ENCODE data around the gene TNKS1BP1.
"Not testable (repeated sequence)": the region's sequence is repeated elsewhere in the genome, so short reads cannot be mapped to it uniquely, and the experiment has no call there.

The TNKS1BP1 gene

GRCh38 chr11:57324886-57325734 lies at the start of gene TNKS1BP1:
Gene TNKS1BP1, minus strand, starts transcription at chr11:57324952. Its CDS starts 3,067 bp downstream, at chr11:57321885.
- peak; percentile 90 for DNase-seq

- no peak for DNase-seq
Observed at GRCh38 chr11:57373146-57373545, 48.4 kb upstream of the TNKS1BP1 start.

- no peak for DNase-seq
Observed at GRCh38 chr11:57370941-57371340, 46.2 kb upstream of the TNKS1BP1 start.

- DNase-seq, result no peak
Observed at GRCh38 chr11:57370251-57370650, 45.5 kb upstream of the TNKS1BP1 start.

- no peak for DNase-seq
Observed at GRCh38 chr11:57368845-57369232, 44.1 kb upstream of the TNKS1BP1 start.

GRCh38 chr11:57368106-57368844 lies 43.5 kb upstream of the TNKS1BP1 start:
- DNase-seq, result no peak

- no peak for DNase-seq
Observed at GRCh38 chr11:57364851-57365660, 40.3 kb upstream of the TNKS1BP1 start.

- no peak for DNase-seq
Observed at GRCh38 chr11:57363131-57364080, 38.7 kb upstream of the TNKS1BP1 start.

- no peak for DNase-seq
Observed at GRCh38 chr11:57361926-57362325, 37.2 kb upstream of the TNKS1BP1 start.

- DNase-seq, result not testable (repeated sequence)
Observed at GRCh38 chr11:57361420-57361819, 36.7 kb upstream of the TNKS1BP1 start.

GRCh38 chr11:57360991-57361390 lies 36.2 kb upstream of the TNKS1BP1 start:
- no peak for DNase-seq

GRCh38 chr11:57359896-57360690 lies 35.3 kb upstream of the TNKS1BP1 start:
- DNase-seq, result no peak

GRCh38 chr11:57359396-57359795 lies 34.6 kb upstream of the TNKS1BP1 start:
- DNase-seq, result no peak

- DNase-seq, result no peak
Observed at GRCh38 chr11:57358991-57359390, 34.2 kb upstream of the TNKS1BP1 start.

GRCh38 chr11:57358543-57358961 lies 33.8 kb upstream of the TNKS1BP1 start:
- no peak for DNase-seq

GRCh38 chr11:57357856-57358255 lies 33.1 kb upstream of the TNKS1BP1 start:
- no peak for DNase-seq

- DNase-seq, result no peak
Observed at GRCh38 chr11:57357310-57357709, 32.6 kb upstream of the TNKS1BP1 start.

GRCh38 chr11:57356268-57356667 lies 31.5 kb upstream of the TNKS1BP1 start:
- no peak for DNase-seq

GRCh38 chr11:57354699-57355098 lies 29.9 kb upstream of the TNKS1BP1 start:
- DNase-seq, result no peak

GRCh38 chr11:57353852-57354251 lies 29.1 kb upstream of the TNKS1BP1 start:
- no peak for DNase-seq

- no peak for DNase-seq
Observed at GRCh38 chr11:57353446-57353845, 28.7 kb upstream of the TNKS1BP1 start.
